GM23248 (cell line): ENCODE measurements around the gene TMTC1.

Source experiments
- EZH2 ChIP-seq: fragments of 200-600 bp; sonication (generic); IDR thresholded peaks from 2 replicates; pipeline ENCODE4 v1.6.1; 2018; ENCODE audit warnings: antibody characterized with exemption, mild to moderate bottlenecking; ENCODE audit not compliant: insufficient read depth, poor library complexity, severe bottlenecking
- EZH2phosphoT487 ChIP-seq: fragments of 200-600 bp; sonication (generic); IDR thresholded peaks from 2 replicates; pipeline ENCODE4 v1.6.1; 2018; ENCODE audit warnings: antibody characterized with exemption, moderate library complexity, mild to moderate bottlenecking, low read depth; ENCODE audit not compliant: insufficient read depth

- TF ChIP-seq EZH2, result no peak
- no peak for TF ChIP-seq EZH2phosphoT487
Measured at GRCh38 chr12:29773076-29773475, 10.7 kb downstream of the TMTC1 start.
